8988T (cell line): Measurements from ENCODE around the gene LOXL3.

Source experiments
- DNase-seq: peaks from one replicate; pipeline ENCODE4 v3.0.0; 2011

Gene LOXL3

GRCh38 chr2:74504591-74504990 lies 49.2 kb downstream of the LOXL3 start:
- DNase-seq: no peak

GRCh38 chr2:74503506-74504475 lies 50.0 kb downstream of the LOXL3 start:
- DNase-seq: no peak

GRCh38 chr2:74502720-74503505 lies 50.8 kb downstream of the LOXL3 start:
- DNase-seq: peak; percentile 96

- no peak for DNase-seq
These were observed 51.5 kb downstream of the LOXL3 start for GRCh38 chr2:74502147-74502719.

GRCh38 chr2:74501335-74502071 lies 52.2 kb downstream of the LOXL3 start:
- DNase-seq: no peak

- no peak for DNase-seq
These were observed 53.2 kb downstream of the LOXL3 start for GRCh38 chr2:74500578-74500946.

- no peak for DNase-seq
These were observed 53.7 kb downstream of the LOXL3 start for GRCh38 chr2:74499940-74500577.

GRCh38 chr2:74499267-74499939 lies 54.3 kb downstream of the LOXL3 start, which contains the start of gene LBX2:
Gene LBX2, minus strand, starts transcription at chr2:74499603. Its CDS starts 66 bp downstream, at chr2:74499537.
- DNase-seq: no peak

- no peak for DNase-seq
These were observed 55.1 kb downstream of the LOXL3 start for GRCh38 chr2:74498500-74499266.

GRCh38 chr2:74497777-74498499 lies 55.8 kb downstream of the LOXL3 start:
- DNase-seq: no peak

- DNase-seq: no peak
These were observed 56.6 kb downstream of the LOXL3 start for GRCh38 chr2:74496997-74497776.

GRCh38 chr2:74495440-74495839 lies 58.3 kb downstream of the LOXL3 start:
- DNase-seq: no peak

- no peak for DNase-seq
These were observed 60.2 kb downstream of the LOXL3 start for GRCh38 chr2:74493546-74493945.

GRCh38 chr2:74491648-74492544 lies 61.8 kb downstream of the LOXL3 start:
- DNase-seq: no peak

GRCh38 chr2:74489906-74490305 lies 63.8 kb downstream of the LOXL3 start:
- DNase-seq: no peak

- DNase-seq: no peak
These were observed 64.9 kb downstream of the LOXL3 start for GRCh38 chr2:74488643-74489481.

- DNase-seq: no peak
These were observed 67.6 kb downstream of the LOXL3 start for GRCh38 chr2:74486141-74486540.
